Chondrocyte (in vitro differentiated cells): Measurements from ENCODE around the gene LSM12. TPM values are rescaled to one million over a fixed set of nuclear protein-coding genes. Genes with fewer than 3 reads are reported as not detected.
A peak's percentile ranks its signal among the peaks of the same experiment; 100 is the strongest.

Experiments
- DNase-seq: peaks from one replicate; pipeline ENCODE4 v3.0.0; 2021; ENCODE audit warnings: mixed read lengths, low spot score
- H3K27ac Mint-ChIP-seq: one replicate; pipeline ENCODE4 v1.8.0; 2021; ENCODE audit warnings: mild to moderate bottlenecking, moderate library complexity, mixed read lengths; ENCODE audit not compliant: unreplicated experiment
- H3K27me3 Mint-ChIP-seq: 2 replicates; pipeline ENCODE4 v1.8.0; 2021; ENCODE audit warnings: low read depth, mixed read lengths
- H3K36me3 Mint-ChIP-seq: 2 replicates; pipeline ENCODE4 v1.8.0; 2021; ENCODE audit warnings: low read depth, mixed read lengths
- H3K4me1 Mint-ChIP-seq: 2 replicates; pipeline ENCODE4 v1.8.0; 2021; ENCODE audit warnings: low read depth, mild to moderate bottlenecking, mixed read lengths
- H3K4me3 Mint-ChIP-seq: one replicate; pipeline ENCODE4 v1.8.0; 2021; ENCODE audit warnings: mild to moderate bottlenecking, moderate library complexity, mixed read lengths; ENCODE audit not compliant: unreplicated experiment
- H3K9me3 Mint-ChIP-seq: 2 replicates; pipeline ENCODE4 v1.8.0; 2021; ENCODE audit warnings: low read depth, mixed read lengths
- CTCF ChIP-seq: fragments of 200-600 bp; sonication (generic); IDR thresholded peaks from 2 replicates; pipeline ENCODE4 v1.5.0; 2021; ENCODE audit warnings: antibody characterized with exemption, mild to moderate bottlenecking, moderate library complexity
- long read RNA-seq: library from polyadenylated mRNA; stranded (forward); transcript quantifications from one replicate; pipeline ENCODE4 v2.0.0, GENCODE V29; 2021
- total RNA-seq: library from RNA; stranded (reverse); gene quantifications from 3 replicates; pipeline ENCODE4 v1.2.1, GENCODE V29; 2021

Gene LSM12
- 48.3 to 51.0 TPM (median 49.7 TPM) in 3 replicates for total RNA-seq
- long read RNA-seq, transcript LSM12-201 (5 exons, 2,308 nt), result major isoform, 26 of 31 reads
- long read RNA-seq, partial matches to known transcripts, result 0 of 31 reads
- long read RNA-seq, other reads (novel, unspliced or antisense), result 4 of 31 reads

- Mint-ChIP-seq H3K4me1 (peaks cover 49% of the 10 kb centered on the region), H3K4me3 (peak within 1 kb of the TSS; percentile 92), H3K9me3 (no peaks in the 10 kb centered on the region), H3K27ac (peak within 1 kb of the TSS; percentile 95), H3K27me3 (no peaks in the 10 kb centered on the region), H3K36me3 (peaks cover 12% of the 10 kb centered on the region)
- peak; percentile 95 for DNase-seq
- TF ChIP-seq CTCF, result peak; percentile 14
Observed at GRCh38 chr17:44066204-44066930, at the start of gene LSM12. TSS of gene LSM12 (minus strand) at chr17:44066671. CDS start at chr17:44066587, 84 bp downstream.

GRCh38 chr17:44115585-44116415 lies 49.3 kb upstream of the LSM12 start:
- Mint-ChIP-seq H3K4me3 (no peak overlapping the region), H3K4me1 (peaks cover 20% of the 10 kb centered on the region), H3K27ac (no peak overlapping the region), H3K36me3 (peaks cover 3% of the 10 kb centered on the region), H3K27me3 (no peaks in the 10 kb centered on the region), H3K9me3 (no peaks in the 10 kb centered on the region)
- TF ChIP-seq CTCF, result peak; percentile 88
- DNase-seq, result no peak

- Mint-ChIP-seq H3K4me3 (no peak overlapping the region), H3K36me3 (peaks cover 3% of the 10 kb centered on the region), H3K27me3 (no peaks in the 10 kb centered on the region), H3K9me3 (no peaks in the 10 kb centered on the region), H3K4me1 (peaks cover 33% of the 10 kb centered on the region), H3K27ac (no peak overlapping the region)
- no peak for DNase-seq
- TF ChIP-seq CTCF, result no peak
Observed at GRCh38 chr17:44113868-44114840, 47.7 kb upstream of the LSM12 start.

- Mint-ChIP-seq H3K27me3 (no peaks in the 10 kb centered on the region), H3K4me1 (peaks cover 40% of the 10 kb centered on the region), H3K27ac (no peak overlapping the region), H3K4me3 (no peak overlapping the region), H3K36me3 (peaks cover 3% of the 10 kb centered on the region), H3K9me3 (no peaks in the 10 kb centered on the region)
- TF ChIP-seq CTCF, result no peak
- DNase-seq, result no peak
Observed at GRCh38 chr17:44113382-44113781, 46.9 kb upstream of the LSM12 start.
